Panc1 (cell line): ENCODE results near the gene PCBP2. TPM values are rescaled to one million over a fixed set of nuclear protein-coding genes. Genes with fewer than 3 reads are reported as not detected.

Source experiments
- ATAC-seq: fragments of 200-7000 bp; cut with Tn5 transposase; 2 replicates; pipeline ENCODE4 v1.9.1; 2020; ENCODE audit warnings: mild to moderate bottlenecking, moderate library complexity
- BruUV-seq: library from RNA; stranded (reverse); fragments of 400-500 nt; replicated peaks from 2 replicates; lab custom pipeline; 2021; lab: Mats Ljungman, UMichigan
- CTCF ChIA-PET: fragments of 300-600 bp; sonication (Branson Sonifier 250); formaldehyde crosslinking; loops from one replicate; lab custom pipeline; 2022; ENCODE audit warnings: antibody characterized with exemption; lab: Charles Lee
- POLR2A ChIA-PET: fragments of 300-600 bp; sonication (Branson Sonifier 250); formaldehyde crosslinking; loops from one replicate; lab custom pipeline; 2022; ENCODE audit warnings: antibody characterized with exemption; lab: Charles Lee
- DNase-seq: peaks from one replicate; pipeline ENCODE4 v3.0.0-alpha.2; 2010; ENCODE audit warnings: low read depth, low spot score
- H3K27ac ChIP-seq: 2 replicates; pipeline ENCODE4 v1.5.1; 2011; ENCODE audit warnings: mild to moderate bottlenecking, low read length, inconsistent platforms
- H3K27me3 ChIP-seq: fragments of 200-500 bp; sonication (Bioruptor generic); 2 replicates; pipeline ENCODE4 v1.6.0; 2014; ENCODE audit warnings: low read length, inconsistent platforms; ENCODE audit not compliant: control insufficient read depth, insufficient read depth
- H3K36me3 ChIP-seq: fragments of 200-500 bp; sonication (Bioruptor generic); 2 replicates; pipeline ENCODE4 v1.5.1; 2014; ENCODE audit warnings: inconsistent platforms, mild to moderate bottlenecking, low read length, moderate library complexity; ENCODE audit not compliant: control insufficient read depth, insufficient read depth
- H3K4me1 ChIP-seq: 2 replicates; pipeline ENCODE4 v1.5.1; 2011; ENCODE audit warnings: inconsistent platforms, mild to moderate bottlenecking, low read length, moderate library complexity; ENCODE audit not compliant: control insufficient read depth, insufficient read depth
- H3K4me3 ChIP-seq, 2 experiments: 2 replicates each; pipeline ENCODE4 v1.5.1; 2011 to 2012; ENCODE audit warnings: low read depth in 2 of 2, low read length in 2 of 2, mild to moderate bottlenecking in 2 of 2, inconsistent platforms in 1 of 2, moderate library complexity in 1 of 2
- H3K9me3 ChIP-seq: fragments of 200-500 bp; sonication (Bioruptor generic); 2 replicates; pipeline ENCODE4 v1.5.1; 2014; ENCODE audit warnings: low read depth, mild to moderate bottlenecking, inconsistent platforms, low read length, moderate library complexity; ENCODE audit not compliant: control insufficient read depth, insufficient read depth
- POLR2AphosphoS5 ChIP-seq: IDR thresholded peaks from 2 replicates; pipeline ENCODE4 v1.6.1; 2012; ENCODE audit warnings: mild to moderate bottlenecking, low read depth, low read length, moderate library complexity
- REST ChIP-seq, 2 experiments: IDR thresholded peaks; 2 replicates each; pipeline ENCODE4 v1.6.1; 2011 to 2012; ENCODE audit warnings: low read depth in 2 of 2, control low read depth in 1 of 2, low read length in 1 of 2, mild to moderate bottlenecking in 1 of 2, moderate library complexity in 1 of 2; ENCODE audit not compliant: insufficient read depth in 1 of 2
- SIN3A ChIP-seq: IDR thresholded peaks from 2 replicates; pipeline ENCODE4 v1.6.1; 2012; ENCODE audit warnings: low read depth, mild to moderate bottlenecking, low read length, moderate library complexity, borderline replicate concordance; ENCODE audit not compliant: insufficient read depth
- TCF7L2 ChIP-seq: IDR thresholded peaks from 2 replicates; pipeline ENCODE4 v1.6.1; 2011; ENCODE audit warnings: mild to moderate bottlenecking, low read depth, low read length, inconsistent platforms
- in situ Hi-C: cut with HindIII; loops from 2 replicates; pipeline ENCODE4 v1.10.0; 2016; ENCODE audit warnings: low sequenced_read_pairs, low pct_unique_long_range_greater_than_20kb
- intact Hi-C: fragments of 100-400 bp; cut with micrococcal nuclease; formaldehyde crosslinking; loops from one replicate; pipeline ENCODE4 v1.10.0; 2022; ENCODE audit not compliant: unreplicated experiment
- total RNA-seq: library from RNA; stranded (reverse); gene quantifications from one replicate; pipeline ENCODE4 v1.2.1, GENCODE V29; 2021; ENCODE audit not compliant: unreplicated experiment
- TF ChIP-seq, protein P1 (sequence below): fragments of 450-650 bp; IDR thresholded peaks from 2 replicates; pipeline ENCODE4 v1.5.1; 2017; ENCODE audit warnings: mild to moderate bottlenecking

Gene PCBP2
- total RNA-seq, 1 experiment from 2014 or later = 836 TPM

DNA sequence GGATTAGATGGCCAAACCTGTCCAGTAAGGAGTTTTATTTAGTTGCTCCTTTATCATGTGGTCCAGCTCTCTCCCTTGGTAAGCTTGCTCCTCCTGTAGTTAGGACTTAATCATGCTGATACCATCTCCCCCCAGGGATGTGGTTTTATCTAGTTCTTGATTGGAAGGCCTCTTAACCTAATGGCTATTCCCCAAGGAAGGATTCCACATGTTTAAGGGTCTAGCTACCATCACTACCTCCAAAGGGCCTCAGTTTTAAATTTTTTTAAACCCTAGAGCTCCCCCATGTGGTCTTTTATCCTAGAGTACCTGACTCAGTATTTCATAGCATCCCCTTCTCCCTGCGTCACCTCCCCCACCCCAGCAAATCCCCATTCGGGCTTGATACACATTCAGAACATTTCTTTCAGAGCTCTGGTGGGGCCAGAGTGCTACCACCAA, 24.9 kb downstream of the PCBP2 start:
- DNase-seq (no peak), ATAC-seq (peak; percentile 59)
- TF ChIP-seq TCF7L2 = no peak
- TF ChIP-seq, protein P1, sequence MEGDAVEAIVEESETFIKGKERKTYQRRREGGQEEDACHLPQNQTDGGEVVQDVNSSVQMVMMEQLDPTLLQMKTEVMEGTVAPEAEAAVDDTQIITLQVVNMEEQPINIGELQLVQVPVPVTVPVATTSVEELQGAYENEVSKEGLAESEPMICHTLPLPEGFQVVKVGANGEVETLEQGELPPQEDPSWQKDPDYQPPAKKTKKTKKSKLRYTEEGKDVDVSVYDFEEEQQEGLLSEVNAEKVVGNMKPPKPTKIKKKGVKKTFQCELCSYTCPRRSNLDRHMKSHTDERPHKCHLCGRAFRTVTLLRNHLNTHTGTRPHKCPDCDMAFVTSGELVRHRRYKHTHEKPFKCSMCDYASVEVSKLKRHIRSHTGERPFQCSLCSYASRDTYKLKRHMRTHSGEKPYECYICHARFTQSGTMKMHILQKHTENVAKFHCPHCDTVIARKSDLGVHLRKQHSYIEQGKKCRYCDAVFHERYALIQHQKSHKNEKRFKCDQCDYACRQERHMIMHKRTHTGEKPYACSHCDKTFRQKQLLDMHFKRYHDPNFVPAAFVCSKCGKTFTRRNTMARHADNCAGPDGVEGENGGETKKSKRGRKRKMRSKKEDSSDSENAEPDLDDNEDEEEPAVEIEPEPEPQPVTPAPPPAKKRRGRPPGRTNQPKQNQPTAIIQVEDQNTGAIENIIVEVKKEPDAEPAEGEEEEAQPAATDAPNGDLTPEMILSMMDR = peak; percentile 70
- POLR2A ChIA-PET = no interaction called here
- peaks cover 75% of the 10 kb centered on the region for H3K36me3 ChIP-seq
- in situ Hi-C loops = no loop called here
- BruUV-seq = no TSS peak
- no peaks in the 10 kb centered on the region for H3K9me3 ChIP-seq
- no peak overlapping the region for H3K27ac ChIP-seq
- H3K4me3 ChIP-seq = no peak overlapping the region
- intact Hi-C loops = no loop called here
- CTCF ChIA-PET = interaction anchor here (0.6 to 1.6 kb wide), 6 partner anchors 22 to 415 kb away, joined by 3 to 5 read pairs (median 4); no protein-coding TSS in a partner anchor
- H3K4me1 ChIP-seq = peaks cover 21% of the 10 kb centered on the region
- H3K27me3 ChIP-seq = no peaks in the 10 kb centered on the region

- in situ Hi-C loops (no loop called here), intact Hi-C loops (no loop called here)
- ChIA-PET CTCF (no interaction called here), POLR2A (no interaction called here)
- no peak for DNase-seq
- H3K27ac ChIP-seq = no peak overlapping the region
- peaks cover 62% of the 10 kb centered on the region for H3K36me3 ChIP-seq
- no peak for TF ChIP-seq POLR2AphosphoS5
- TF ChIP-seq, protein P1 = no peak
- no peak for TF ChIP-seq TCF7L2
- TF ChIP-seq REST (IDR thresholded peaks at IDR 0.05; ENCODE audit: insufficient read depth in 1 of 2, low read depth in 2 of 2, low read length in 1 of 2) = no peak
- no peak for TF ChIP-seq SIN3A
- H3K9me3 ChIP-seq = no peaks in the 10 kb centered on the region
- no TSS peak for BruUV-seq
- no peak for ATAC-seq
- no peak overlapping the region for H3K4me3 ChIP-seq
- no peaks in the 10 kb centered on the region for H3K27me3 ChIP-seq
- peaks cover 22% of the 10 kb centered on the region for H3K4me1 ChIP-seq
Measured at GRCh38 chr12:53478865-53479264, 27.0 kb downstream of the PCBP2 start.
